Smooth muscle cell (in vitro differentiated cells): ENCODE results near the gene PALMD. TPM values are rescaled to one million over a fixed set of nuclear protein-coding genes. Genes with fewer than 3 reads are reported as not detected.

Experiments used
- DNase-seq: peaks from one replicate; lab custom pipeline; 2025; ENCODE audit not compliant: unreplicated experiment; lab: John Stamatoyannopoulos, UW
- H2AFZ ChIP-seq: fragments of 200-600 bp; sonication (generic); 2 replicates; pipeline ENCODE4 v1.6.0; 2016; ENCODE audit warnings: antibody characterized with exemption, low read depth, mild to moderate bottlenecking
- H3F3A ChIP-seq: fragments of 200-600 bp; sonication (generic); 2 replicates; pipeline ENCODE4 v1.6.0; 2017; ENCODE audit warnings: antibody characterized with exemption, low read depth
- H3K27ac ChIP-seq: fragments of 200-600 bp; sonication (generic); 2 replicates; pipeline ENCODE4 v1.5.1; 2016; ENCODE audit warnings: low read depth, mild to moderate bottlenecking
- H3K27me3 ChIP-seq: fragments of 200-600 bp; sonication (generic); 2 replicates; pipeline ENCODE4 v1.6.1; 2016; ENCODE audit warnings: low read depth, mild to moderate bottlenecking
- H3K36me3 ChIP-seq: fragments of 200-600 bp; sonication (generic); 2 replicates; pipeline ENCODE4 v1.5.1; 2016; ENCODE audit warnings: low read depth
- H3K4me1 ChIP-seq: fragments of 200-600 bp; sonication (generic); 2 replicates; pipeline ENCODE4 v1.5.1; 2016; ENCODE audit warnings: low read depth
- H3K4me2 ChIP-seq: fragments of 200-600 bp; sonication (generic); 2 replicates; pipeline ENCODE4 v1.6.0; 2016; ENCODE audit warnings: mild to moderate bottlenecking
- H3K4me3 ChIP-seq: fragments of 200-600 bp; sonication (generic); 2 replicates; pipeline ENCODE4 v1.5.1; 2016; ENCODE audit warnings: mild to moderate bottlenecking
- H3K79me2 ChIP-seq: fragments of 200-600 bp; sonication (generic); 2 replicates; pipeline ENCODE4 v1.6.0; 2016; ENCODE audit warnings: low read depth, mild to moderate bottlenecking
- H3K9ac ChIP-seq: fragments of 200-600 bp; sonication (generic); 2 replicates; pipeline ENCODE4 v1.6.0; 2016; ENCODE audit warnings: low read depth
- H3K9me3 ChIP-seq: fragments of 200-600 bp; sonication (generic); replicated peaks from 2 replicates; pipeline ENCODE4 v1.5.1; 2016; ENCODE audit warnings: low read depth
- H4K20me1 ChIP-seq: fragments of 200-600 bp; sonication (generic); 2 replicates; pipeline ENCODE4 v1.6.0; 2016; ENCODE audit warnings: low read depth
- WGBS: methylation state at CpG from one replicate; pipeline ENCODE4 v1.1.7; 2016; ENCODE audit warnings: low lambda C conversion rate; 5-methylcytosine and 5-hydroxymethylcytosine counted together
- polyA plus RNA-seq: library from polyadenylated mRNA; unstranded; fragments of >200 nt; fragmentation: Nextera tagmentation; extraction: Ambion mirVana; gene quantifications from 2 replicates; pipeline ENCODE4 v1.2.1, GENCODE V29; 2016
- total RNA-seq: library from RNA; depleted of rRNA; stranded (reverse); fragments of >200 nt; gene quantifications from 2 replicates; pipeline ENCODE4 v1.2.3, GENCODE V29; 2014
- TF ChIP-seq, protein P1 (sequence below): fragments of 200-600 bp; sonication (generic); IDR thresholded peaks from 2 replicates; pipeline ENCODE4 v1.5.1; 2017; ENCODE audit warnings: borderline replicate concordance, mild to moderate bottlenecking, antibody characterized with exemption; ENCODE audit not compliant: insufficient read depth, poor library complexity, severe bottlenecking

Gene PALMD
- total and polyA plus RNA-seq, 2 experiments from 2014 or later: 1.1 to 1.2 TPM

DNA sequence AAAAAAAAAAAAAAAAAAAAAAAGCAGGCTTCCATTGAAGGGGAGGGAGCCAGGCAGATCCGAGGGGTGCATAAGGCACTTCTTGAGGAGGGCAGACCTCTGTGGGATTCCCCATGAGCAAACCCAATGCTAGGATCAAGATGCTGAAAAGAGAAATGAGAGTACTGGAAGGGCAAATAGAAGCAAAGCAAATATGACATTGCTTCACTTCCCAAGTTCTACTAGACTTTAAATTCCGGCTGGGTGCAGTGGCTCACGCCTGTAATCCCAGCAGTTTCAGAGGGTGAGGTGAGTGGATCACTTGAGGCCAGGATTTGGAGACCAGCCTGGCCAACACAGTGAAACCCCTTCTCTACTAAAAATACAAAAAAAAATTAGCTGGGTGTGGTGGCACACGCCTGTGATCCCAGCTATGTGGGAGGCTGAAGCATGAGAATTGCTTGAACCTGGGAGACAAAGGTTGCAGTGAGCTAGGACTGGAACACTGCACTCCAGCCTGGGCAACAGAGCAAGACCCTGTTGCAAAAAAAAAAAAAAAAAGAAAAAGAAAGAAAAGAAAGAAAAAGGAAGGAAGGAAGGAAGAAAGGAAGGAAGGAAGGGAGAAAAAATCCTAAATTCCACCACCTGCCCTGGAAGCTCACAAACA lies 23.1 kb upstream of the PALMD start:
- H3K79me2 ChIP-seq: no peaks in the 10 kb centered on the region
- no peak for DNase-seq
- no peaks in the 10 kb centered on the region for H3K36me3 ChIP-seq
- H3K27ac ChIP-seq: no peak overlapping the region
- H3F3A ChIP-seq: no peaks in the 10 kb centered on the region
- H3K9ac ChIP-seq: no peak overlapping the region
- H3K4me1 ChIP-seq: no peaks in the 10 kb centered on the region
- no peak overlapping the region for H3K4me2 ChIP-seq
- no peaks in the 10 kb centered on the region for H4K20me1 ChIP-seq
- H3K27me3 ChIP-seq: no peaks in the 10 kb centered on the region
- H3K9me3 ChIP-seq: no peaks in the 10 kb centered on the region
- H3K4me3 ChIP-seq: no peak overlapping the region
- 95% methylated on average over 4 of the region's 4 CpGs for WGBS
- TF ChIP-seq, protein P1, sequence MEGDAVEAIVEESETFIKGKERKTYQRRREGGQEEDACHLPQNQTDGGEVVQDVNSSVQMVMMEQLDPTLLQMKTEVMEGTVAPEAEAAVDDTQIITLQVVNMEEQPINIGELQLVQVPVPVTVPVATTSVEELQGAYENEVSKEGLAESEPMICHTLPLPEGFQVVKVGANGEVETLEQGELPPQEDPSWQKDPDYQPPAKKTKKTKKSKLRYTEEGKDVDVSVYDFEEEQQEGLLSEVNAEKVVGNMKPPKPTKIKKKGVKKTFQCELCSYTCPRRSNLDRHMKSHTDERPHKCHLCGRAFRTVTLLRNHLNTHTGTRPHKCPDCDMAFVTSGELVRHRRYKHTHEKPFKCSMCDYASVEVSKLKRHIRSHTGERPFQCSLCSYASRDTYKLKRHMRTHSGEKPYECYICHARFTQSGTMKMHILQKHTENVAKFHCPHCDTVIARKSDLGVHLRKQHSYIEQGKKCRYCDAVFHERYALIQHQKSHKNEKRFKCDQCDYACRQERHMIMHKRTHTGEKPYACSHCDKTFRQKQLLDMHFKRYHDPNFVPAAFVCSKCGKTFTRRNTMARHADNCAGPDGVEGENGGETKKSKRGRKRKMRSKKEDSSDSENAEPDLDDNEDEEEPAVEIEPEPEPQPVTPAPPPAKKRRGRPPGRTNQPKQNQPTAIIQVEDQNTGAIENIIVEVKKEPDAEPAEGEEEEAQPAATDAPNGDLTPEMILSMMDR: no peak
- H2AFZ ChIP-seq: no peak overlapping the region

DNA sequence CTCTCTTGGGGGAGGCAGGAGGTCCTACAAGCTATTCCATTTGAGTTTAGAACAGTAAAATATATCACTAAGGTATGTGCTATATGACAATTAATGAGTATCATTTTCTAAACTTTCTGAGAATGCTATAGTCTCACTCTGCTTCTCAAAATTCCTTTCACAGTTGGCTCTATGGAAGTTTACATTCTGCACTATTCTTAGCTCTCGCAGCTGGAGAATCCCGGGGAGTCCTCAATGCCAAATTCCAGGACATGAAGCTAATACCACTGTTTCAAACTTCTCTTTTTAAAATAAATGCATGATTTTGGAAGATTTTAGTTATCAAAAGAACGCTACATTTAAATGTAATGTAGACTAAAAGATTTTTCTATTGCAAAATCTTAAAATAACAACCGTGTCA lies 22.4 kb upstream of the PALMD start:
- no peaks in the 10 kb centered on the region for H3K79me2 ChIP-seq
- DNase-seq: no peak

DNA sequence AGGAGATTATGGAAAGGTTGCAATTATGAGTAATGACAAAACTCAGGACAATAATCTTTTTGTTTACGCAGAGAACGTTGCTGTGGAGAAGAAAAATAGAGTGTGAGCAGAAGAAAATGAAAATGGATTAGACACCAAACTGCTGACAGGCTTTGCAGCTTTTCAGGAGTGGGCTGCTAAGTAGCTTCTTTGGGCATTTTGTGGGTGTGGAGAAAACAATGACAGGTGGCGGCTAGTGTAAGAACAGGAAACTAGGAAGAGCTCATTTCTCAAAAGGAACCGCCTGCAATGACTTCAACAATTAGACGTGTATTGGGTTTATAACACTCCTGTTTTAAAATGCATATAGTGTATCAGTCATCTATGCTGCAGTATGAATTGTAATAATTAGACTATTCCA lies 18.3 kb upstream of the PALMD start:
- Histone ChIP-seq H3K36me3 (no peaks in the 10 kb centered on the region), H3F3A (no peaks in the 10 kb centered on the region), H3K27ac (no peak overlapping the region), H3K27me3 (no peaks in the 10 kb centered on the region), H3K4me3 (no peak overlapping the region), H4K20me1 (no peaks in the 10 kb centered on the region), H3K9me3 (no peaks in the 10 kb centered on the region), H3K4me1 (no peaks in the 10 kb centered on the region), H2AFZ (no peak overlapping the region), H3K4me2 (no peak overlapping the region), H3K9ac (no peak overlapping the region), H3K79me2 (no peaks in the 10 kb centered on the region)
- WGBS: 85% methylated on average over 5 of the region's 5 CpGs
- DNase-seq: no peak
- TF ChIP-seq, protein P1: no peak

More for the DNA sequence above, 22.4 kb upstream of the PALMD start:
- TF ChIP-seq, protein P1: no peak
- H3K4me2 ChIP-seq: no peak overlapping the region
- no peaks in the 10 kb centered on the region for H3F3A ChIP-seq
- H2AFZ ChIP-seq: no peak overlapping the region
- no peaks in the 10 kb centered on the region for H4K20me1 ChIP-seq
- H3K36me3 ChIP-seq: no peaks in the 10 kb centered on the region
- no peaks in the 10 kb centered on the region for H3K27me3 ChIP-seq
- no peaks in the 10 kb centered on the region for H3K9me3 ChIP-seq
- no peak overlapping the region for H3K9ac ChIP-seq
- H3K4me1 ChIP-seq: no peaks in the 10 kb centered on the region
- H3K4me3 ChIP-seq: no peak overlapping the region
- H3K27ac ChIP-seq: no peak overlapping the region
- WGBS: 82% methylated on average over 4 of the region's 4 CpGs

DNA sequence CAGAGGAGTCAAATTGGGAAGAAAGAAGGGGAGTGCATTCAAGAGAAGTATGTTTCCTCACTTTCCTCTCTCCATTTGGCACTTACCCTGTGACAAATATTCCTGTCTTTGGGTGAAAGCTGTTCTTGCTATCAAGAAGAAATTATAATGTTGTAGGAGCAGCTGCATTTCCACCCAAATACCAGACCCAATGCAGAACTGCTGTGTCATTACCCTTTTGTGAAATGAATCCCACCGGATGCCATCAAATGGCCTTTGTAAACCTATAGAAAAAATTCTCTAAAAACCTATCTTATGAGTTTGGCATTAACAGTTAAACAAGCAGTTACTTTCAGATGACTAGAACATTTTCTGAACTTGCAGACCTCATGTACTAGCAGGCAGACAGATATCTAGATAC lies 16.7 kb upstream of the PALMD start:
- TF ChIP-seq, protein P1: no peak
- no peak overlapping the region for H3K9ac ChIP-seq
- 81% methylated on average over 1 of the region's 1 CpG for WGBS
- no peaks in the 10 kb centered on the region for H3K27me3 ChIP-seq
- H4K20me1 ChIP-seq: no peaks in the 10 kb centered on the region
- no peak overlapping the region for H2AFZ ChIP-seq
- no peak overlapping the region for H3K4me2 ChIP-seq
- no peak overlapping the region for H3K27ac ChIP-seq
- no peaks in the 10 kb centered on the region for H3K79me2 ChIP-seq
- H3K4me3 ChIP-seq: no peak overlapping the region
- no peaks in the 10 kb centered on the region for H3K36me3 ChIP-seq
- H3F3A ChIP-seq: no peaks in the 10 kb centered on the region
- H3K9me3 ChIP-seq: no peaks in the 10 kb centered on the region
- no peak for DNase-seq
- no peaks in the 10 kb centered on the region for H3K4me1 ChIP-seq
